Hepatocyte (in vitro differentiated cells): ENCODE data around the gene ZNF221.

ENCODE experiments used
- CTCF ChIP-seq: fragments of 200-600 bp; sonication (generic); IDR thresholded peaks from 2 replicates; pipeline ENCODE4 v1.5.1; 2016; ENCODE audit warnings: antibody characterized with exemption, mild to moderate bottlenecking; ENCODE audit not compliant: poor library complexity
- EZH2 ChIP-seq: fragments of 200-600 bp; sonication (generic); IDR thresholded peaks from 2 replicates; pipeline ENCODE4 v1.6.1; 2016; ENCODE audit warnings: antibody characterized with exemption, mild to moderate bottlenecking, borderline replicate concordance
- EZH2phosphoT487 ChIP-seq: fragments of 200-600 bp; sonication (generic); IDR thresholded peaks from one replicate; pipeline ENCODE4 v1.6.1; 2018; ENCODE audit warnings: antibody characterized with exemption, mild to moderate bottlenecking, low read depth, moderate library complexity; ENCODE audit not compliant: unreplicated experiment, severe bottlenecking

- no peak for TF ChIP-seq CTCF
- no peak for TF ChIP-seq EZH2phosphoT487
- no peak for TF ChIP-seq EZH2
Measured at GRCh38 chr19:43940719-43941118, 10.3 kb upstream of the ZNF221 start.
